Amniotic stem cell (primary cell): ENCODE data around the gene GARRE1.
"Not testable (repeated sequence)": the region's sequence is repeated elsewhere in the genome, so short reads cannot be mapped to it uniquely, and the experiment has no call there.

ENCODE experiments used
- DNase-seq: peaks from one replicate; lab custom pipeline; 2025; lab: John Stamatoyannopoulos, UW

GARRE1 gene

DNA sequence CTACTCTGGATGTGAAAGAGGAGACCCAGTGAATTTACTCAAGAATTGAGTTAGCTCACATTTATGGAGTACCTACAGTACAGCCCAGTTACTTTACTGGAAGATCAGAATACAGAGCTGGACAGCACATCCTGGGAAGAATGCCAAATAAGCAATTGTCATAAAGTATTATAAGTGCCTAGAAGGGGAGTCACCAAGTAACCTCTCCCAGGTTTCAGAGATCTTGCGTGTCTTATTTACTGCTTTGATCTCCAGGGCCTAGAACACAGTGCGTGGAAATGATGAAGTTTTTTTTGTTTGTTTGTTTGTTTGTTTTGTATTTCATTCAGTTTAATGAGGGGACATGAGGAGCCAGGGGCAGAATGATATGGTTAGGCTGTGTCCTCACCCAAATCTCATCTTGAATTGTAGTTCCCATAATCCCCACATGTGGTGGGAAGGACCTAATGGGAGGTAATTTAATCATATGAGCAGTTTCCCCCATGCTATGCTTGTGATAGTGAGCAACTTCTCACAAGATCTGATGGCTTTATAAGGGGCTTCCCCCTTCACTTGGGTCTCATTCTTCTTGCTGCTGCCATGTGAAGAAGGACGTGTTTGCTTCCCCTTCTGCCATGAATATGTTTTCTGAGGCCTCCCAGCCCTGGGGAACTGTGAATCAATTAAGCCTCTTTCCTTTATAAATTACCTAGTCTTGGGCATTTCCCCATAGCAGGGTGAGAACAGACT, 5.2 kb downstream of the GARRE1 start:
- DNase-seq, result no peak

- DNase-seq, result no peak
Measured at GRCh38 chr19:34260771-34261173, 6.4 kb downstream of the GARRE1 start.

DNA sequence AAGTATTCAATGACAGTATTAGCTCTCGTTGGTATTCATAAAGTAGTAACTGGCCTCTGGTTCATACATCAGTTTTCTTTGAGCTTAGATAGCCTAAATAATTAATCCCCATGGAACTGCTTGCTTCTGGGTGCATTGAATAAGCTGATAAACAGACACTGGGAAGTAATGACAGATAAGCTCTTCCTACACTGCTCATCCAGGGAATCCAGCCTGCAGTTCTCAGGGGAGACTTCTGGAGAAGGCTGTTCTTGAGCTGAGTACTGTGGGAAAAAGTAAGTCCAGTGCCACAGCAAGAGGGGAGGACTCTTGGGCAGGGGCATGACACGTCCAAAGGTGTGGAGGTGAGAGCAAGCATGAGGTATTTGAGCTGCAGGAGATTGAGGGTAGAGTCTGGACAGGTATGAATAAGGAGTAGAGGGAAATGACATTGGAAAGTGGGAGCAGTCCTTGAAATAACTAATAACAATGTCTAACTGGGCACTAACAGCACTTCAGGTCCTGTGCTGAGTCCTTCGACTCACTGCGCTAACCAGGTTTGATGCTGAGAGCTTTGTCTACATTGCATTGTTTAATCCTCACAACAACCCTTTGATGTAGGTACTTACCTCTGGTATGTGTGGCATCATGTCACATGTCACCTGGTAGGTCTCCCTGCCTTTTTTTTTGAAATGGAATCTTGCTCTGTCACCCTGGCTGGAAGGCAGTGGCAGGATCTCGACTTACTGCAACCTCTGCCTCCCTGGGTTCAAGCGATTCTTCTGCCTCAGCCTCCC, 7.2 kb downstream of the GARRE1 start:
- no peak for DNase-seq

GRCh38 chr19:34263745-34264237, 9.4 kb downstream of the GARRE1 start:
- no peak for DNase-seq

- DNase-seq, result no peak
Measured at GRCh38 chr19:34265221-34265650, 10.9 kb downstream of the GARRE1 start.

DNA sequence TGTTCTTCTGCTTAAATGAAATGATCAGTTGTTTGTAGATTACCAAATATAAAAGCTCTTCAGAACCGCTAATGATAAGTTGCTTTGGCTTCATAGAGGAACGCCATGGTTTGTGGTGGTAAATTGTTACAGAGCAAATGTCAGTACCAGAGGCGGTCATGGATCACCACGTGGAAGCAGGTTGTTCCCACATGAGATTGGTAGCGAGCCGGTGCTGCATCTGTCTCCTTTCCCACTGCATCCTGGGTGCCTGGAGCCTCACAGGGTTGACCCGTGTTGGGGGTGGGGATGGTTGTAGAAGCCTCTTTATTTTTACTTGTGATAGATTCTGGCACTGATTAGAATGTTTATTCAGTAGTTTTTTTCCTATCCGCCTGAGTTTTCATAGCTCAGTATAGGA, 14.7 kb downstream of the GARRE1 start:
- DNase-seq, result no peak

GRCh38 chr19:34269489-34269888, 15.1 kb downstream of the GARRE1 start:
- DNase-seq, result no peak

- no peak for DNase-seq
Measured at GRCh38 chr19:34269968-34270621, 15.7 kb downstream of the GARRE1 start.

DNA sequence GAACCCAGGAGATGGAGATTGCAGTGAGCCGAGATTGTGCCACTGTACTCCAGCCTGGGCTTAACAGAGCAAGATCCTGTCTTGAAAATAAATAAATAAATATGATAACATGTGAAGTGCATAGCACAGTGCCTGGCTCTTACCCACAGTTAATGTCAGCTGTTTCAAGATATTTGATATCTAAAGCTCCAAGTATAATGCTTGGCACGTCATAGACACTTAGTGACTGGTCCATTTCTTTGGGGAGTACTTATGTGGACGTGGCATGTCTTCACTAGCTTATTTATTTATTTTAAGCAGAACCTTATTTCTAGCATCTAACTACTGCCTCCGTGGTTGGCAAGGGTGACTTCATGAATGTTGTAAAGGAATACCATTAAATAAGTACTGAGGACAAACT, 18.8 kb downstream of the GARRE1 start:
- DNase-seq, result no peak

GRCh38 chr19:34274284-34274826, 20.0 kb downstream of the GARRE1 start:
- DNase-seq, result no peak

- DNase-seq, result peak; percentile 76
Measured at GRCh38 chr19:34274827-34275625, 20.7 kb downstream of the GARRE1 start.

DNA sequence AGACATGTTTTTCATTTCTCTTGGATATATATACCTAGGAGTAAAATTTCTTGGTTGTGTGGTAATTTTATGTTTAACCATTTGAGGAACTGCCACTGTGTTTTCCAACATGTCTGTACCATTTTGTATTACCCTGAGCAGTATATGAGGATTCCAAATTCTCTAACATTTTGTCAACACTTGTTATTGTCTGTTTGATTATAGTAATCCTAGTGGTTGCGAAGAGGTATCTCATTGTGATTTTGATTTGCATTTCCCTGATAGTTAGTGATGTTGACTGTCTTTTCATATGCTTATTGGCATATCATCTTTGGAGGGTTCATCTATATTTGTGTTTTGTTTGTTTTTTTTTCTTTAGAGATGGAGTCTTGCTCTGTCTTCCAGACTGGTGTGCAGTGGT, 21.4 kb downstream of the GARRE1 start:
- no peak for DNase-seq

GRCh38 chr19:34276614-34277013, 22.3 kb downstream of the GARRE1 start:
- no peak for DNase-seq

- no peak for DNase-seq
Measured at GRCh38 chr19:34277244-34277643, 22.9 kb downstream of the GARRE1 start.

DNA sequence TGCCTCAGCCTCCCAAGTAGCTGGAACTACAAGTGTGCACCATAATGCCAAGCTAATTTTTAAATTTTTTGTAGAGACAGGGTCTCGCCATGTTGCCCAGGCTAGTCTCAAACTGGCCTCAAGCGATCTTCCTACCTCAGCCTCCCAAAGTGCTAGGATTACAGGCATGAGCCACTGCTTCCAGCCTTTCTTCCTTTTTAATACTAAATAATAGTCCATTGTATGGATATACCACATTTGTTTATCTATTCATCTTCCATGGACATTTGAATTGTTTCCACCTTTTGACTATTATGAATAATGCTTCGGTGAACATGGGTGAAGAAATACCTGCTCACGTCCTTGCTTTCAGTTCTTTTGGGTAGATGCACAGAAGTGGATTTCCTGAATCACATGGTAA, 24.4 kb downstream of the GARRE1 start:
- no peak for DNase-seq

DNA sequence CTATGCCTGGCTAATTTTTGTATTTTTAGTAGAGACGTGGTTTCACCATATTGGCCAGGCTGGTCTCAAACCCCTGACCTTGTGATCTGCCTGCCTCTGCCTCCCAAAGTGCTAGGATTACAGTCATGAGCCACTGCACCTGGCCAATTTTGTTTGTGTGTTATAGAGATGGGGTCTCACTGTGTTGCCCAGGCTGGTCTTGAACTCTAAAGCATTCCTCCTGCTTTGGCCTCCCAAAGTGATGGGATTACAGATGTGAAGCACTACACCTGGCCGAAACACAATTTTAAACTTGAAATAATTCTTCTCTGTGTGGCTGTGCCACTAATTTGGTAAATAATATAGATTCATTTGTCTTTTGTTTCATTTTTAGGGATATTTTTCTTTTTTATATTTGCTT, 27.1 kb downstream of the GARRE1 start:
- not testable (repeated sequence) for DNase-seq

GRCh38 chr19:34282611-34283519, 28.5 kb downstream of the GARRE1 start:
- DNase-seq, result no peak

DNA sequence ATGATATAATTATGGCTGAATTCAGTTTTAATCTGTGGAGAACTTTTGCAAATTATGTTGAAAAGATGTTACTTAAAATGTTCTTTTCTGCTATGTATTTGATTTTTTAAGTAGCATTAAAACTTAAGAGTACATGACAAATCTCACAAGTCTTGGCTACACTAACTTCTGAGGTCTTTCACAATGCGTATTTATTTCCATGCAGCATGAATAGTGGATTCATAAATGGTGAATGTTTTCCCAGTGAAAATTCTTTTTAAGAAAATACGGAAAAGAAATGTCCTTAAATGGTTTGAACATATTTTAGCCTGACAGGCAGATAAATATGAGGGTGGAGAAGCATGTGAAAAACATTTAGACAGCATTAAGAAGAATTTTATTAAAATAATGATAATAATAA, 30.2 kb downstream of the GARRE1 start:
- no peak for DNase-seq

GRCh38 chr19:34287662-34288140, 33.3 kb downstream of the GARRE1 start:
- DNase-seq, result no peak

GRCh38 chr19:34288381-34288780, 34.0 kb downstream of the GARRE1 start:
- DNase-seq, result no peak
